H1 (cell line): ENCODE results near the gene SPOP. TPM values are rescaled to one million over a fixed set of nuclear protein-coding genes. Genes with fewer than 3 reads are reported as not detected.

Source experiments
- RAD21 ChIP-seq, 2 experiments: IDR thresholded peaks in 1 of 2; conservative IDR thresholded peaks in 1 of 2; 2 replicates each; pipeline ENCODE4 v1.6.1; 2011; ENCODE audit warnings: low read depth in 2 of 2, low read length in 2 of 2, improper control_type of control experiment in 1 of 2, inconsistent platforms in 1 of 2, mild to moderate bottlenecking in 1 of 2, moderate library complexity in 1 of 2
- RBBP5 ChIP-seq: IDR thresholded peaks from 2 replicates; pipeline ENCODE4 v1.7.1; 2012; ENCODE audit warnings: low read depth, mild to moderate bottlenecking, inconsistent platforms, low read length, moderate library complexity, borderline replicate concordance
- polyA plus RNA-seq, 7 experiments: library from polyadenylated mRNA; depleted of rRNA in 3 of 7; stranded (reverse) in 5 of 7; unstranded in 2 of 7; fragments of >200 nt in 5 of 7; fragments of 200-250 nt in 2 of 7; gene quantifications; 1 replicate in 5 of 7; 2 replicates in 1 of 7; 4 replicates in 1 of 7; pipeline versions ENCODE4 v1.2.1 to v1.2.3, GENCODE V29; 2011 to 2013; ENCODE audit warnings: missing spikeins in 2 of 7, mixed read lengths in 2 of 7
- total RNA-seq: library from RNA; stranded (reverse); fragmentation: NEBNext Ultra II Directional; extraction: Animal tissue kit (Norgen Biotek cat#: 25700); gene quantifications from 2 replicates; pipeline ENCODE4 v1.2.1, GENCODE V29; 2021

The SPOP gene
- total and polyA plus RNA-seq, 2 of the 8 experiments (the other 6 are each of a cell fraction or from before 2014, with no cell fraction given): 13.3 to 25.6 TPM

DNA sequence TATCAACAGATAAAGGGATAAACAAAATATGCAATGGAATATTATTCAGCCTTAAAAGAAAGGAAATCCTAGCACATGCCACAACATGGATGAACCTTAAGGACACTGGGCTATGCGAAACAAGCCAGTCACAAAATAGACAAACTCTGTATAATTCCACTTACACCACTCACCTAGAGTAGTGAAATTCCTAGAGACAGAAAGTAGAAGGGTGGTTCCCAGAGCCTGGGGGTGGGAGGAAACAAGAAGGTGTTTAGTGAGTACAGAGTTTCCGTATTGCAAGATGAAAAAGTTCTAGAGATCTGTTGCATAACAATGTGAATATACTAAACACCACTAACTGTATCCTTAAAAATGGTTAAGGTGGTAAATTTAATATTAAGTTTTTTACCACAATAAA, 10.0 kb downstream of the SPOP start (continued):
- TF ChIP-seq RAD21 (IDR thresholded peaks at IDR 0.05 in 1 of 2, conservative IDR thresholded peaks at IDR 0.05 in 1 of 2; ENCODE audit: low read depth in 2 of 2, low read length in 2 of 2): no peak
- TF ChIP-seq RBBP5: no peak
- TF ChIP-seq, all 59 proteins: peak for 0
